ENCODE data around the gene CD1D. TPM values are rescaled to one million over a fixed set of nuclear protein-coding genes. Genes with fewer than 3 reads are reported as not detected.

The CD1D gene
- total RNA-seq, 4 donors from 2014 or later, result 0.38 to 11.2 (median 1.5) TPM

DNA sequence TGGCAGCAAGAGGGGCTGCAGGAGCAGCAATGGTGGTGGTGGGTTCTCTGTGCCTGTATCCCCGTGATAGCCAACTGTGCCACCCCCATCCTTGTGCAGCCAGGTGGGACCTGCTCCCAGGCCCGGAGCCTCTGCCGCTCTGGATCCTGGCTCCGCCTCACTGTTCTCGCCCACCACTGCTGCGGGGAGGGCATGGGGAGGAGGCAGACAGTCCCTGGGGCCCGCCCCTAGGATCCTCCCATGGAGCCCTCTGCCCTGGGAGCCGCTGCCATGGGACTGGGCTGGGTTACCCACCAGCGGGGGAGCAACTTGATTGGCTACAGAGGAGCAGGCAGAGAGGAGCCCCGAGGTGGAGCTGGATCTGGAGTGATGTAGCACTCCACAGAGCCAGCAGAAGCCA, 31.6 kb downstream of the CD1D start:
- TF ChIP-seq CTCF (IDR thresholded peaks at IDR 0.05; ENCODE audit: low read depth), result no peak

DNA sequence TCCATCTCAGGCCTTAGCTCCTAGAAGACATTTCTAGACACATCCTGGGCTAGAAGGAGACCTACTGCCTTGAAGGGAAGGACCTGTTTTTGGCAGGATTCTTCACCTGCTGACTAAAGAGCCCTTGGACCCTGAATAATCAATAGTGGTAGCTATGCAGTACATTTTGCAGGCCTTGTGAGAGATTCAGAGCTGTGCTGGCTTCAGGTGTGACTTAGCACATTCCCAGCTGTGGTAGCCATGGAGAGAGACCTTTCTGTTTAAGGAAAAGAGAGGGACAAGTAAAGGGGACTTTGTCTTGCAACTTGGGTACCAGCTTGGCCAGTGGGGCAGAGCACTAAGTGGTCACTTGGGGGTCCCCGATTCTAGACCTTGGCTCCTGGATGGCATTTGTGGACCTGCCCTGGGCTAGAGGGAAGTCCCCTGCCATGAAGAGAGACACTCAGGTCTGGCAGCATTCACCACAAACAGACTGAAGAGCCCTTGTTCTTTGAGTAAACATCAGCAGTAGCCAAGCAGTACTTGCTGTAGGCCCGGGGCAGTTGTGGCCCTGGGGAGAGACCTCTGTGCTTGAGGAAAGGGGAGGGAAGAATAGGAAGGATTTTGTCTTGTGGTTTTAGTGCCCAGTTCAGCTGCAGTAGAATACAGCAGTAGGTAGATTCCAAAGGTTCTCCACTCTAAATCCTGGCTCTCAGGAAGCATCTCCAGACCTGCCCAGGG, 47.4 kb downstream of the CD1D start:
- TF ChIP-seq CTCF (IDR thresholded peaks at IDR 0.05; ENCODE audit: low read depth), result no peak

Other genes with a start within 250 kb of the CD1D start
- gene KIRREL1, start 187.2 kb upstream of the CD1D start, total RNA-seq, result 10 to 100 TPM; 45.2 to 61.6 (median 49.2) TPM
- under 1 TPM in 1 of 4 donors, not detected in 3; 0.34 TPM for gene CD1A, start 73.5 kb downstream of the CD1D start, total RNA-seq
- 1 to 10 TPM in 1 of 4 donors, under 1 TPM in 2, not detected in 1; 0.49 to 7.6 (median 0.66) TPM for gene CD1C, start 109.0 kb downstream of the CD1D start, total RNA-seq
- gene CD1B, start 150.6 kb downstream of the CD1D start, total RNA-seq, result 1 to 10 TPM in 1 of 4 donors, not detected in 3; 1.9 TPM
- gene CD1E, start 173.0 kb downstream of the CD1D start, total RNA-seq, result 1 to 10 TPM in 2 of 4 donors, under 1 TPM in 1, not detected in 1; 0.88 to 2.9 (median 2.4) TPM
- not detected for gene OR10T2, start 218.6 kb downstream of the CD1D start, total RNA-seq
- not detected for gene OR10K2, start 245.3 kb downstream of the CD1D start, total RNA-seq

Measured in subcutaneous adipose tissue (tissue), 4 donors.